Right cardiac atrium (tissue), 5 donors: Measurements from ENCODE around the gene IL1A. TPM values are rescaled to one million over a fixed set of nuclear protein-coding genes. Genes with fewer than 3 reads are reported as not detected.

Source experiments
- ATAC-seq, 2 donors: fragments of 200-7000 bp; cut with Tn5 transposase; one replicate each; pipeline versions ENCODE4 v1.8.0 to v1.9.1; 2020; ENCODE audit warnings: moderate library complexity in 2 of 2, mild to moderate bottlenecking in 1 of 2
- DNase-seq, 3 donors: peaks; one replicate each; pipeline ENCODE4 v3.0.0-alpha.2; 2020
- H3K27ac ChIP-seq: one replicate; pipeline ENCODE4 v1.5.1; 2013; ENCODE audit warnings: mild to moderate bottlenecking, low read length, control low read depth, moderate library complexity
- H3K27me3 ChIP-seq: one replicate; pipeline ENCODE4 v1.6.1; 2013; ENCODE audit not compliant: control insufficient read depth, insufficient read depth
- H3K4me1 ChIP-seq: one replicate; pipeline ENCODE4 v1.6.1; 2013; ENCODE audit warnings: low read length; ENCODE audit not compliant: control insufficient read depth, insufficient read depth
- H3K4me3 ChIP-seq: one replicate; pipeline ENCODE4 v1.5.1; 2013; ENCODE audit warnings: low read length, control low read depth
- H3K9me3 ChIP-seq: one replicate; pipeline ENCODE4 v1.6.1; 2013; ENCODE audit warnings: low read length; ENCODE audit not compliant: control insufficient read depth
- WGBS: extraction: QIAGEN DNeasy Blood & Tissue Kit; methylation state at CpG from one replicate; pipeline ENCODE4 v1.1.7; 2013; 5-methylcytosine and 5-hydroxymethylcytosine counted together
- intact Hi-C, 4 donors: fragments of 100-400 bp; cut with DNase I; formaldehyde crosslinking; loops; one replicate each; pipeline versions ENCODE4 v1.11.0 to v1.14.0; 2022 to 2023
- polyA plus RNA-seq: library from polyadenylated mRNA; stranded (reverse); fragments of 200-250 nt; gene quantifications from one replicate; pipeline ENCODE4 v1.2.3, GENCODE V29; 2013
- total RNA-seq, 4 donors: library from RNA; stranded (reverse); fragmentation: NEBNext Ultra II Directional; extraction: Animal tissue kit (Norgen Biotek cat#: 25700); gene quantifications; one replicate each; pipeline ENCODE4 v1.2.1, GENCODE V29; 2021
- donor health status: healthy with polysubstance abuse.
- donor health status: DM: no; HTN: yes; CAD: no.
- donor health status: DM: no; HTN: no; CAD: no.
- donor health status: DM: no; HTN: yes; CAD: no; lungs with severe emphysema.
- donor health status: DM: yes; HTN: yes; CAD: no.

IL1A gene
- total and polyA plus RNA-seq, 5 donors: not detected

DNA sequence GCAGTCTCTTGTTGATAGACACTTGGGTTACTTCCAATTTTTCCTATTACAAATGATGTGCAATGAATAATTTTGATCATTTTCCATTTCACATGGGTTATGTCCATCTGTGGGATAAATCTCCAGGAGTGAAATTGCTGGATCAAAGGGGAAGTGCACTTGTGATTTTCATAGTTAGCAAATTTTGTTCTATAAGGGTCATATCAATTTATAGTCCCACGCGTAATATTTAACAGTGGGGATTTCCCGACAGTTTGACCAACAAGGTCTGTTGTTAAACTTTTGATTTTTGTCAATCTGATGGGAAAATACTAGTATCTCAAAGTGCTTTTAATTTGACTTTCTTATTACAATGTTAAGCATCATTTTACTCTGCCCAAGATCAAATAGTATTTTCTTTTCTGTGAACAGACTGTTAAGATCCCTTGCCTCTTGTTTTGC lies 44.0 kb upstream of the IL1A start:
- WGBS: 93% methylated on average over 3 of the region's 3 CpGs
- no peak overlapping the region for H3K4me3 ChIP-seq
- DNase-seq: no peak

DNA sequence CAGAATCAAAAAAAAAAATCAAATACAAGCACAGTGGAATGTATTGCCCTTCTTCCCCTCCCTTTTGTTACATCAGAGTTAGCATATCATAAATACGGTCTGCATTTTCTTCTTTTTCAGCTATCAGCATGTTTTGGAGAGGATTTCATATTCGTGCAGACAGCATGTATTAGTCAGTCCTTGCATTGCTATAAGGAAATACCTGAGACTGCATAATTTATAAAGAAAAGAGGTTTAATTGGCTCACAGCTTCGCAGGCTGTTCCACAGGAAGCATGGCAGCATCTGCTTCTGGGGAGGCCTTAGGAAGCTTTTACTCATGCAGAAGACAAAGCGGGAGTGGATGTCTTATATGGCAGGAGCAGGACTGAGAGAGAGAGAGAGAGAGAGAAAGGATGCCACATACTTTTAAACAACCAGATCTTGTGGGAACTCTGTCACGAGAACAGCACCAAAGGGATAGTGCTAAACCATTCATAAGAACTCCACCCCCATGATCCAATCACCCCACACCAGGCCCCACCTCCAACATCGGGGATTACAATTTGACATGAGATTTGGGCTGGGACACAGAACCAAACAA lies 43.4 kb upstream of the IL1A start:
- intact Hi-C loops: no loop called here
- no peaks in the 10 kb centered on the region for H3K27me3 ChIP-seq
- no peak overlapping the region for H3K27ac ChIP-seq
- H3K4me3 ChIP-seq: no peak overlapping the region
- DNase-seq (no peak), ATAC-seq (no peak)
- 83% methylated on average over 6 of the region's 6 CpGs for WGBS
- peaks cover 4% of the 10 kb centered on the region for H3K4me1 ChIP-seq
- no peaks in the 10 kb centered on the region for H3K9me3 ChIP-seq

More for the DNA sequence above, 44.0 kb upstream of the IL1A start:
- Histone ChIP-seq H3K27ac (no peak overlapping the region), H3K9me3 (no peaks in the 10 kb centered on the region), H3K27me3 (no peaks in the 10 kb centered on the region), H3K4me1 (peaks cover 4% of the 10 kb centered on the region)
- intact Hi-C loops: no loop called here
- ATAC-seq: no peak

DNA sequence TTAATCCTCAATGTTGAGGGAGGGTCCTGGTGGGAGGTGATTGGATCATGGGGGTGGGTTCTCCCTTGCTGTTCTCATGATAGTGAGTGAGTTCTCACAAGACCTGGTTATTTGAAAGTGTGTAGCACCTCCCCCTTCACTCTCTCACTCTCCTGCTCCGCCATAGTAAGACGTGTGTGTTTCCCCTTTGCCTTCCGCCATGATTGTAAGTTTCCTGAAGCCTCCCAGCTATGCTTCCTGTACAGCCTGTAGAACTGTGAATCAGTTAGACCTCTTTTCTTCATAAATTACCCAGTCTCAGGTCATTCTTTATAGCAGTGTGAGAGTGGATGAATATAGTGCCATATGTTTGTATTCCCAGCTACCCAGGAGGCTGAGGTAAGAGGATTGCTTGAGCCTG lies 42.7 kb upstream of the IL1A start:
- WGBS: 82% methylated on average over 3 of the region's 3 CpGs
- no peak for ATAC-seq
- no peak overlapping the region for H3K4me3 ChIP-seq

DNA sequence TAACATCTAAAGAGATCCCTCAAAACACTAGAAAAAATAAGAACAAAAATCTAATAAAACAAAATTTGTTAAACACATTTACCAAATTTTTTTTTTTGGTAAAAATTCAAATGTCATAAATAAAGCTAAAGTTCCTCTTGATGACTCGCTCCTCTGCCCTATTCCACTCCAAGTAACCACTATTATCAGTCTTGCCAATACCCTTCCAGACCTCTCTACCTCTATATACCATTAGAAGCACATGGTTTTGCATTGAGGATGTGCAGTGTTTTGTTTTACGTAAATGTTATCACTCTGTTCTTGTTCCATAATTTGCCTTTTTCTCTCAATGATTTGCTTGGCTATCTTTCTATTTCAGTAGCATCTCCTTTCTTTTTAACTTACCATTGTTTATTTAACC lies 41.4 kb upstream of the IL1A start:
- no peak for ATAC-seq
- WGBS: 92% methylated on average over 2 of the region's 2 CpGs

More for the DNA sequence above, 42.7 kb upstream of the IL1A start:
- Histone ChIP-seq H3K4me1 (peaks cover 4% of the 10 kb centered on the region), H3K27ac (no peak overlapping the region), H3K9me3 (no peaks in the 10 kb centered on the region), H3K27me3 (no peaks in the 10 kb centered on the region)
- intact Hi-C loops: no loop called here
- DNase-seq: no peak

DNA sequence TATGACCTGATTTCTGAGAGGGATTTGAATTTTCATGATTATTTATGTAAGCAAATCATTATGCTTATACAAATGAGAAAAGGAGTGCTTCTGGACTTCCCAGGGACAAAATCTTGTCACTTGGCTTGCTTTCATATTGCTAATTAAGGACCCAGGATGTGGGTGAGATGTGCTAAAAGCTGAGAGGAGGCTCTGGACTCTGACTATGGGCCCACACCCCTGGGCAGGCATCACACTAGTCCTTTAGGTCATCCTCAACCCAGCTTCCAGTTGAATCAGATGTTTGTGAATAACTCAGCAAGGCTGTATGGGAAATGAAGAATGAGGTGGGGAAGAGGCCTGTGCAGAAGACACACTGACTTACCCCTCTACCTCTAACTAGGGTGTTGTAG lies 40.4 kb upstream of the IL1A start:
- no peaks in the 10 kb centered on the region for H3K9me3 ChIP-seq
- no peak for DNase-seq
- H3K4me1 ChIP-seq: peaks cover 4% of the 10 kb centered on the region
- intact Hi-C loops: no loop called here
- no peak overlapping the region for H3K4me3 ChIP-seq
- ATAC-seq: no peak
- no peaks in the 10 kb centered on the region for H3K27me3 ChIP-seq
- H3K27ac ChIP-seq: no peak overlapping the region

More for the DNA sequence above, 41.4 kb upstream of the IL1A start:
- no peak for DNase-seq
- Histone ChIP-seq H3K4me3 (no peak overlapping the region), H3K9me3 (no peaks in the 10 kb centered on the region), H3K27me3 (no peaks in the 10 kb centered on the region), H3K27ac (no peak overlapping the region), H3K4me1 (peaks cover 4% of the 10 kb centered on the region)
- intact Hi-C loops: no loop called here

DNA sequence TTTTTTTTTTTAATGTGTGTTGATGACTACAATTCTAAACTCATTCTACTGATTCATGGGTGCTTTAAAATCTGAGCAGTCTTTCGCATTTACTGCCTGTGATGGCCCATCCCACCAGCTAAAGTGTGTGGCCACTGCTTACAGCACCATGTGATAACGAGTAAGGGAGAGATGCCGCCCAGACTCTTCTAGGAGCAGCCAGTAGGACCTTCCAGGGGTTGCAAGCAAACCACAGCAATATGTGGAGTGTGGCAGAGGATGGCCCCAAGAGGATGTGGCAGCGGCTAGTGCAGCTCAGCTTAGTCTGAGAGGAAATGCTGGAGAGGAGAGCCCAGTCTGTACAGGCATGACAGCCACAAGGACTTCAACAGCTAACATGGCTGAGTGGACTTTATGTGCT lies 37.4 kb upstream of the IL1A start:
- Histone ChIP-seq H3K9me3 (no peaks in the 10 kb centered on the region), H3K4me3 (no peak overlapping the region), H3K27ac (no peak overlapping the region), H3K4me1 (peaks cover 4% of the 10 kb centered on the region), H3K27me3 (no peaks in the 10 kb centered on the region)
- ATAC-seq (no peak), DNase-seq (no peak)
- WGBS: 80% methylated on average over 4 of the region's 4 CpGs
- intact Hi-C loops: no loop called here

DNA sequence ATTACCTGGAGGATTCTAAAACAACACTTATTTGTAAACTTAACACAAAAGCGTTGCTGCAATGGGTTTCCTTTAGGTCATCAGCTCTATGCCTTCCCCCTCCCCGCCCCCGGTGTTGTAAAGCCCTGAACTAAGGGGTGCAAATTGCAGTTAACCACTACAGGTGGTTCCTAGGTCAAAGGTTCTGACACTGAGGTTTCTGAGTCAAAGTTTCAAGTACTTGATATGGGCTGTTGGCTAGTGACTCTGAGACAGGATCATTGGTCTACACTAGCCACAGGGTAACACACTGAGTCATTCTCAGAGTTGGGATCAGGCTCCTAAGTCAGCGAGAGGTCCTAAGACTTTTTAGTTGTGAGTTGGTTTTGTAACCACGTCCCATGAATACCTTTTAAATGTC lies 36.8 kb upstream of the IL1A start:
- Histone ChIP-seq H3K4me1 (peaks cover 4% of the 10 kb centered on the region), H3K27ac (no peak overlapping the region), H3K9me3 (no peaks in the 10 kb centered on the region), H3K4me3 (no peak overlapping the region), H3K27me3 (no peaks in the 10 kb centered on the region)
- intact Hi-C loops: no loop called here
- 88% methylated on average over 5 of the region's 5 CpGs for WGBS
- ATAC-seq: no peak
- no peak for DNase-seq

DNA sequence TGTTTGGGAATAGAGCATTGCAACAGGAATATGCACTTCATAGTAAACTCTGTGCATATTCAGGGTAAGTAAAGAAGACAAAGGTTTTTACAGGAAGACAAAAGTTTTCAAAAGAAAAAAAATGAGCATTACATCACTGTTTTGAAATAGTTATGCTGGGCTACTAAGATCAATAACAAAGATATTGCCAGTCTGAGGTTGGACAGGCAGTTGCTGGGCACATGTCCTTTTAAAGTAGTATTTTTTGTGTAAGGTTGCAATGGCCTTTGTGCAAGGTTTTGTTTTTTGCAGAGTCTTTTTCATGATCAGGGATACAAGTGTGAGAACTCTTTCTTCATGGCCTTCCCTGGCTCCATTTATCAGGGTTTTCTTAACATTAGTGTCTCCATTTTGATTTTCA lies 36.0 kb upstream of the IL1A start:
- no peak for ATAC-seq
- Histone ChIP-seq H3K9me3 (no peaks in the 10 kb centered on the region), H3K4me1 (peaks cover 3% of the 10 kb centered on the region), H3K27me3 (no peaks in the 10 kb centered on the region), H3K27ac (no peak overlapping the region), H3K4me3 (no peak overlapping the region)
- DNase-seq: no peak
- intact Hi-C loops: no loop called here

DNA sequence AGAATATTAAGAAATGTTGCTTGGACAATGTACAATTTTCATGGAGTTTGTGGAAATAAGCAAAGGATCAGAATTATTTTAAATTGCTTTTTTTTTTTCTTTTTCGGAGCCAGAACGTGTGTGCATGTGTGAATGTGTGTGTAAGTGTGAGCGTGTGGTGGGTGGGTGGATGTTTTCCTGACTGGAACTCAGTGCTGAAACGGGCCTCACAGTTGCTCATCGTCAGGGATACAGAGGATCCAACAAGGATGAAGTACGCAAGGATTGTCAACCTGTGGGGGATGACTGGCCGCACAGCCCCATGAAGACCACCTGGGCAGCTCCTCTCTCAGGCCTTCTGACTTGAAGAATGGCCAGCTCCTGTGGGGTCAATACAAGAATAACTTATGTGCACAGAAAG lies 34.8 kb upstream of the IL1A start:
- Histone ChIP-seq H3K9me3 (no peaks in the 10 kb centered on the region), H3K27ac (no peak overlapping the region), H3K4me3 (no peak overlapping the region), H3K4me1 (no peaks in the 10 kb centered on the region), H3K27me3 (no peaks in the 10 kb centered on the region)
- ATAC-seq: no peak
- 96% methylated on average over 7 of the region's 7 CpGs for WGBS
- intact Hi-C loops: no loop called here
- DNase-seq: no peak

DNA sequence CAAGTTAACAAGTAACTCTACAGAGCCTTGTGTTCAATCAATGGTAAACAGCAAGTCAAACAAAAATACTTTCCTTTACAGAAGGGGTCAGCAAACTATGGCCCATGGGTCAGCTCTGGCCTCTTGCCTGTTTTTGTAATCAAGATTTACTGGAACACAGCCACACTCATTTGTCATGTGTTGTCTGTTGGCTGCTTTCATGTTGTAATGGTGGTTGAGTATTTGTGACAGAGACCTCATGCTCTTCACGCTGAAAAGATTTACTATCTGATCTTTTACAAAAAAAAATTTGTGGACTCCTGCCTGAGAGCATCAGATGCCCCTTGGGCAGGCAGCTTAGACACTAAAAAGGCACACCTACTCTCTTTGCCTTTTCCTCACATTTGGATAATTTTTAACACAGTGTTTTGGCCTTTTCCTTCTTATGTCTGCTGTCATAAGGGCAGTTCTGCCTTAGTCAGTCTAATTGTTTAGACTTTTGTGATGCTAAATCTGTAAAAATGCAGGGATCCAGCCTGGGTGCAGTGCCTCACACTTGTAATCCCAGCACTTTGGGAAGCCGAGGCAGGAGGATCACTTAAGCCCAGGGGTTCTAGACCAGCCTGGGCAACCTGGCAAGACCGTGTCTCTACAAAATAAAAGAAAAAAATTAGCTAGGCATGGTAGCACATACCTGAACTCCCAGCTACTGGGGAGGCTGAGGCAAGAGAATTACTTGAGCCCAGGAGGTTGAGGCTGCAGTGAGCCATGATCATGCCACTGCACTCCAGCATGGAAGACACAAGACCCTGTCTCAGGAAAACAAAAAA lies 34.0 kb upstream of the IL1A start:
- intact Hi-C loops: no loop called here
- Histone ChIP-seq H3K9me3 (no peaks in the 10 kb centered on the region), H3K27ac (no peak overlapping the region), H3K27me3 (no peaks in the 10 kb centered on the region), H3K4me1 (no peaks in the 10 kb centered on the region), H3K4me3 (no peak overlapping the region)
- DNase-seq (no peak), ATAC-seq (no peak)
- WGBS: 74% methylated on average over 3 of the region's 3 CpGs

DNA sequence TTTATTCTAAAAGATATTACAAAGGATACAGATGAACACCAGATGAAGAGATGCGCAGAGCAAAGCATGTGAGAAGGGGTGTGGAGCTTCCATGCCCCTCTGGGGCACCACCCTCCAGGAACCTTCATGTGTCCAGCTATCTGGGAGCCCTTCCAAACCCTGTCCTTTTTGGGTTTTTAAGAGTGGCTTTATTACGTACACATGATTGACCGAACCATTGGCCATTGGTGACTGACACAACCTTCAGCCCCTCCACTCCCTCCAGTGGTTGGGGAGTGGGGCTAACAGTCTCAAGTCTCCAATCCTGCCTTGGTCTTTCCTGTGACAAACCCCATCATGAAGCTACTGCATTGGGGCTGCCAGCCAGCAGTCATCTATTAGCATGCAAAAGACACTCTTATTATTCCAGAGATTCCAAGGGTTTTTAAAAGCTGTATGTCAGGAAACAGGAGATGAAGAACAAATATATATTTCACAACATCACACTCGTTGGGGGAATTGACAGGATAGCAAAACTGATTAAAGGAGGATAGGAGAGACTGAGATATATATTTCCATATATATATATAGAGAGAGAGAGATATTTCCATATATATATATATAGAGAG lies 32.9 kb upstream of the IL1A start:
- H3K27ac ChIP-seq: no peak overlapping the region
- intact Hi-C loops: no loop called here
- no peaks in the 10 kb centered on the region for H3K9me3 ChIP-seq
- WGBS: 85% methylated on average over 4 of the region's 4 CpGs
- no peaks in the 10 kb centered on the region for H3K27me3 ChIP-seq
- ATAC-seq: no peak
- no peak overlapping the region for H3K4me3 ChIP-seq
- no peaks in the 10 kb centered on the region for H3K4me1 ChIP-seq
- DNase-seq: no peak
